Measurements from ENCODE around the gene RAB41.
"Not testable (repeated sequence)": the region's sequence is repeated elsewhere in the genome, so short reads cannot be mapped to it uniquely, and the experiment has no call there.

Gene RAB41

DNA sequence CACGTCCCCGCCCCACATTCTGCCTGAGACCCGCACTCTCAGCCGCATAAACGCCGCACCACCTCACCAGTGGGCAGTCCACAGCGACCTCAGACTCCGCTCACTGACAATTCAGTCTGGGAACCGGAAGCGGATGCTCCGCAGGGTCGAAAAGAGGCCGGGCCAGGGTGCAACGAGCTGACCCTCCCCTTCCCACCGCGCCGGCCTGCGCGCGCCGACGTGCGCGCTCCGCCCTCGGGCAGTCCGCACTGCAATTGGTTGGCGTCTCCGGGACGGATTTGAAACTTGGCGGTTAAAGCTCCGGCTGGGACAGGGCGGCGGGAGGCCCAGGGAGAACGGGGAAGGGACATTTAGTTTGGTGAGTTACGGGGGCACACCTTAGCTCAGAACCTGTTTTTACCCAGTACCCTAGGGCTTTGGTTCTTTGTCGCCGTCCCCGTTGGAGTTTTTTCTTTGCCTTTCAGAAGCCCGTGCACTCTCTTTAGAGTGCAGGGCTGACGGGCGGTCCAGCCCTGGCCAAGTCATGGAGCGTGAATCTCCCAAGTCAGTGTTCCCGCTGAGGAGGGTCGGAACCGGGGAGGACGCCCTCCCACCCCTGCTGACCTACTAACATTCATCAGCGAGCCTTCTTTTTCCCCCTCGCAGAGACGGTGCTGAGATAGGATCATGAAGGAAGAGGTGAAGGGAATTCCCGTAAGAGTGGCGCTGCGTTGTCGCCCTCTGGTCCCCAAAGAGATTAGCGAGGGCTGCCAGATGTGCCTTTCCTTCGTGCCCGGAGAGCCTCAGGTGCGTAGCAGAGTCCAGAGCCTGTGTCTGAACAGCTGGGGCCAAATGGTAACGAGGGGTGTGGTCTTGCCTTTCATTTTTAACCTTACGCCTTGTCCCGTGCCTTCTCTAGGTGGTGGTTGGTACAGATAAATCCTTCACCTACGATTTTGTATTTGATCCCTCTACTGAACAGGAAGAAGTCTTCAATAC is 8.1 kb downstream of the RAB41 start, which contains the start of the genes KIF4A and PDZD11:
Gene KIF4A (plus strand): TSS at position 312 of the 978 bp plus-strand sequence. CDS start 355 bp downstream, at position 667.
Gene PDZD11 (minus strand): TSS at position 135 of the 978 bp plus-strand sequence. CDS start 586 bp downstream, outside the sequence.
- peak; percentile 26 for DNase-seq (ENCODE audit: low read depth)

DNA sequence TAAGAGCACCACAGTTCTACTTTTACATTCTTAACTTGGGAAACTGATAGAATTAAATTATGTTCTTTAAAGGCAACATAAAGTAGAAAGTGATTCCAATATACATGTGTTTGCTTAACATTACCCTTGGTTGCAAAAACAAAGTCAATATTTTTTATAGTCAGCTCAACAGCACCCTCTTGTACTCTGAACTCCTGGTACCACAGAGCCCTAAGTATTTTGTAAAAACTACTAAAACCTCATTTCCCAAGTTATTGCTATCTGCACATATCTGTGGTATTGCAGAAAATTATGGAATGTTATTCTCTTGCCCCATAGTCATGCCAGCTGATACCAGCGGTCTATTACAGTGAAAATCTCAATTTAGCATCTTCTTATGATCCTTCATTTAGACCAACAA is 10.8 kb downstream of the RAB41 start:
- no peak for DNase-seq (ENCODE audit: low read depth)

DNA sequence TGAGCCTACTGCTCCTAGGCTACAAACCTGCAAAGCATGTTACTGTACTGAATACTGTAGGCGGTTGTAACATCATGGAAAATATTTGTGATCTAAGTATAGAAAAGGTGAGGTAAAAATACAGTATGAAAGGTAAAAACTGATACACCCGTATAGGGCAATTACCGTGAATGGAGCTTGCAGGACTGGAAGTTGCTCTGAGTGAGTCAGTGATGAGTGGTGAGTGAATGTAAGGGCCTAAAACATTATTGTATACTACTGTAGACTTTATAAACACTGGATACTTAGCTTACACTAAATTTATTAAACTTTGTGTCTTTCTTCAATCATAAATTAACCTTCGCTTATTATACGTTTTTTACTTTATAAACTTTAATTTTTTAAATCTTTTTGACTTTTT is 11.6 kb downstream of the RAB41 start:
- DNase-seq (ENCODE audit: low read depth), result no peak

DNA sequence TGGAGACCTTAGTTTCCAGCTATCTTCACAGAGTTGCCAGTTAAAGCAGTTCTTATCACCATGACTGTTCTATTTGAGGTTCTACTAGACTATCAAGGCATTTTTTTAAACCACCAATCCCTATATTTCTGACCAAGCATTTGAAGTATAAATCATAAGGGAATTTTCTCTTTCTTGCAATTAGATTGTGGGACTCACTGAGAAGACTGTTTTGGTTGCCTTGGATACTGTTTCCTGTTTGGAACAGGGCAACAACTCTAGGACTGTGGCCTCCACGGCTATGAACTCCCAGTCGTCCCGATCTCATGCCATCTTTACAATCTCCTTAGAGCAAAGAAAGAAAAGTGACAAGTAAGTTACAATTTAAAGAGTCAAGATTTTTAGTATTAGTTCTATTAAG is 19.7 kb downstream of the RAB41 start:
- DNase-seq (ENCODE audit: low read depth), result no peak

DNA sequence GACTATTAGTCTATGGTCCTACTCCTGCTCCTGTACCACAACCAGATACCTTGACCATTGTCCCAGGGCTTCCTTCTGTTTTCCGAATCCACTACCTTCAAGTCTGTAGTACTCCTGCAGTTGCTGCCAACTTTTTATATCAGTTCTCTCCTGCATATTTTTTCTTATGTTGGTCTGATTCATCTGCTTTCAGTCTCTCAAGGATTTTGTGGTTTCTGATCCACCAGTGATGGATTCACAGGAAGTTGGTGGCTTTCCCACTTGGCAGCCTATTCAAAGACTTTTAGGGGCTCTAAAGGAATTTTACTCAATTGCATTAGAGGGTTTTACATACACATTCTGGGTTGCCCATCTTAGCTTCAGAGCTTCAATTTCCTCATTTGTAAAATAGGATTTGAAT is 31.5 kb downstream of the RAB41 start:
- DNase-seq (ENCODE audit: low read depth), result no peak

DNA sequence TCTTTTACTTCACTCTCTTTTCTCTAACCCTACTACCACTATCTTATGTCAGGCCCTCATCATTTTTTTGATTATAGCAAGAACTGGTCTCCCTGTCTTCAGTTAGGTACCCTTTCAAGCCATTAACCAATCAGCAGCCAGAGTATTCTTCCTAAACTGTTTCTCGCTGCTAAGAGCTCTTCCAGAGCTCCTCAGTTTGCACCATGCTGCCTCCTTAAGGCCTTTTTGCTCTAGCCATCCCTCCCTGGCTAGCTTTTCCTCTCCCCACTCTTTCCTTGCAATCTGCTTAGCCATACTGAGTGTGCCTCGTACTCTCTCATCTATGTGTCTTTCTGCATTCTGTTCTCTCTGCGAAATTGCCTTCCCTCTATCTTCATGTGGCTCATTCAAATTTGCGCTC is 40.8 kb downstream of the RAB41 start:
- DNase-seq (ENCODE audit: low read depth), result no peak

DNA sequence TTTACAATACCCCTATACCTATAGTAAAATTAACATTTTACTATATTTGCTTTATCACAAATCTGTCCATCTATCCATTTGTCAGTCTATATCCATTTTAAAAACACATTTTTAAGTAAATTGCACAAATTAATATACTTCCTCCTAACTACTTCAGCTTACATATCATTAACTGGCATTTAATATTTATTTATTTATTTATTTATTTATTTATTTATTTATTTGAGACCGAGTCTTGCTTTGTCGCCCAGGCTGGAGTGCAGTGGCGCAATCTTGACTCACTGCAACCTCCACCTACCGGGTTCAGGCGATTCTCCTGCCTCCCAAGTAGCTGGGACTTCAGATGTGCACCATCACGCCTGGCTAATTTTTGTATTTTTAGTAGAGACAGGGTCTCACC is 41.7 kb downstream of the RAB41 start:
- not testable (repeated sequence) for DNase-seq (ENCODE audit: low read depth)

DNA sequence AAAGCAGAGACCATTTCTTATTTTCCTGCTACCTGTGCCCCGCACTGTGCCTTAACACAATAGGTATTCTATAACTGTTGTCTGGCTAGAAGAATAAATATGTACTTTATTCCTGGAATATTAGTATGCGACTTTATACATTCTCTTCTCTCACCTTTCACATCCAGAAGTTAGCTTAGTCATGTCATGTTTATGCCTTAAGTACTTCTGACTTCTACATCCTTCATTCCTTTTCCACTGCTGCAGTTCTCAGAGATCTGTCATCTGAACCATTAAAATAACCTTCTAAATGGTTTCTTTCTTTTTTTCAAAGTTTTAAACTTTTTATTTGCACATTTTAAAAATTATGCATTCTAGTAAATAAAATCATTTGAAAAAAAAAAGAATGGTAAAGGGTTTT is 42.4 kb downstream of the RAB41 start:
- no peak for DNase-seq (ENCODE audit: low read depth)

DNA sequence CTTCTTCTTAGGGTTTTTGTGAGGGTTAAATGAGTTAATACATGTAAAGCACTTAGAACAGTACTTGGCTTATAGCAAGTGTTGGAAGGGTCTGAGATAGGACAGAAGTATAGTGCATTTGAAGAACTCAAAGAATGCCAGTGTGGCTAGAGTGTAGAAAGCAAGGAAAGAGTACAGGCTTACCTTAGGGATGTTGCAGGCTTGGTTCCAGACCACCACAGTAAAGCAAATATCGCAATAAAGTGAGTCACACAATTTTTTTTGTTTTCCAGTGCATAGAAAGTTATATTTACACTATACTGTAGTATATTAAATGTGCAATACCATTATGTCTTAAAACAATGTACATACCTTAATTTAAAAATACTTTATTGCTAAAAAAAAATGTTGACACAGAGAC is 49.2 kb downstream of the RAB41 start:
- no peak for DNase-seq (ENCODE audit: low read depth)

DNA sequence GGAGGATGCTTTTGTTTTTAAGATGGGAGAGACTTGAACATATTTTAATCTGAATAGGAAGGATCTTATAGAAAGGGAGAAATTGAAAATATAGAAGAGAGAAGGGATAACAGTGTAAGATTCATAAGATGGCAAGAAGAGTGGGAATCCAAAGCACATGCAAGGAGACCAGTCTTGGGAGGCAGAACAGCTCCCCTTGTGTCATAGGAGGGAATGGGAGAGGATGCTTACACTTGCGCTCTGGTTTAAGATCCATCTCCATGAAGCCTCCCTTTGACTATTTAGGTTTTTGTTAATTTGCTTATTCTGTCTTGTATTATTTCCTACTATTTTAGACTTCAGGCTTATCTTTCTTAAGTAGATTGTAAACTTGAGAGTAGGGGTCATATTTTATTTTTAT is 50.6 kb downstream of the RAB41 start:
- no peak for DNase-seq (ENCODE audit: low read depth)
